Epidermal melanocyte (primary cell): ENCODE results near the gene P2RY4.
"Not testable (repeated sequence)": the region's sequence is repeated elsewhere in the genome, so short reads cannot be mapped to it uniquely, and the experiment has no call there.

Source experiments
- DNase-seq: peaks from one replicate; pipeline ENCODE4 v3.0.0; 2011; ENCODE audit warnings: low spot score; ENCODE audit not compliant: insufficient read length

The P2RY4 gene

DNA sequence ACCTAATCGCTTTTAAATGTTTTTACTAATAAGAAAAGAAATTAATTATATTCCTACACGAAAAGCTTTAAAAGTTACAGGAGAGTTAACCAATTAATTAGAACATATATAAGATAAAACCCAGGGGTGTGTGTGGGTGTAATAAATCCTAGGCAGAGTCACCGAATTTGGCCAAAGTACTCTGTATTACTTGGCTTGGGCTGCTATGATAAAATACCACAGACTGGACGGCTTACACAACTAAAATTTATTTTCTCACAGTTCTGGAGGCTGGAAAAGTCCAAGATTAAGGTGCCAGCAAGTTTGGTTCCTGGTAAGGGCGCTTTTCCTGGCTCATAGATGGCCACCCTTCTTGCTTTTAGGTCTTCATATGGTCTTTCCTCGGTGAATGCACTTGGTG is 15.1 kb downstream of the P2RY4 start:
- DNase-seq: no peak

DNA sequence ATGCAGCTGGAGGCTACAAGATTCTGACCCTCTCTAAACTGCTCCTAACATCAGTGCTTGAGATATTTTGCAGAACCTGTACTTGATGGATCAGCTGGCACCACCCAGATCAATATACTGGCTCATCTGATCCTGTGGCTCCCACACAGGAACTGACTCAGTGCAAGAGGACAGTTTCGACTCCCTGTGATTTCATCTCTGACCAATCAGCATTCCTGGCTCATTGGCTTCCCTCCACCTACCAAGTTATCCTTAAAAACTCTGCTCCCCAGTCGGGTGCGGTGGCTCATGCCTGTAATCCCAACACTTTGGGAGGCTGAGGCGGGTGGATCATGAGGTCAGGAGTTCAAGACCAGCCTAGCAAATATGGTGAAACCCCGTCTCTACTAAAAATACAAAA is 16.4 kb downstream of the P2RY4 start:
- not testable (repeated sequence) for DNase-seq

DNA sequence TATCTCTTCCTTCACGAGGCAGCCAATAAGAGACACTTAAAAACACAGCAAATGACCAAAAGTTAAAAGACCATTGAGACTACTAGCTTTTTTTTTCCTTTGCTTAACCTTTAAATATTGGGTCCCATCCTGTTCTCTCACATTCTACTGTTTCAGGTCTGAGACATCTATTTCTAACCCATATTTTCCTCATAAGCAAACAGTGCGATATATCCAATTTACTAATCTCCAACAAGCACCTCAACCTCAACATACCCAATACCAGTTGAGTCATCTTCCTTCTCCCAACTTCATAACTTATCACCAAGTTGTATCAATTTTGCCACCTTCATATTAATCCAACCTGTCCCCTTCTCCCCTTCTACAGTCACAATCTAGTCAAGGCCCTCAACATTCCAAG is 18.5 kb downstream of the P2RY4 start:
- no peak for DNase-seq

DNA sequence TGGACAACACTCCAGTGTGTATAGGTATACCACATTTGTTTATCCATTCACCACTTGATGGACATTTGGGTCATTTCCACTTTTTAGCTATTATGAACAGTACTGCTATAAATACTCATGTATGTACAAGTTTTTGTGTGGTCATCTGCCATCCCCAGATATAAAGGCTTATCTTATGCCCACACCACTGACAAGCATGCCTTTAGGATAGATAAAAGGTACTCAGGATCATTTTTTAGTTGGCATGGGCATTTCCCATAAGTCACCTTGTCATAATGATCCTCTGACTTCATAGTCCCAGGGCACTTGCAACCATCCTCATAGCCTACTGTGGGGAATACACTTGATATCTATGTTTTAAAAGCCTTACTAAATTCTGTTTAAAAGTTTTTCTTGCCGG is 19.3 kb downstream of the P2RY4 start:
- DNase-seq: no peak

DNA sequence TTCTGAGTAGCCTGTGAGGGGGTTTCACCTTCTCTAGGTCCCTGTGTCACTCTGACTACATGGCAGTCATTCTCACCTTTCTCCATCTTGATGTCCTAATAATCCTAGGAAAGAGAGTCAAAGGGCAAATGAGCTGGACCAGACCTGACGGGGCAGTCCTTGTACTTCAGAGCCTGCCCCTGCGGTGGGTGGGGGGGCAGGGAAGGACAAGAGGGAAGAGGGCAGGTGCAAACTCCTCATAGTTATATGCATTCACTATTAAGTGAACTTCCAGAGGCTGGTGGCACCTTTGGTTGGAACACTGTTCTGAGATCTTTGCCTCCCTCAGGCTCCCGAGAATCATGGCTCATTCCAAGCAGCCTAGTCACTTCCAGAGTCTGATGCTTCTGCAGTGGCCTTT is 25.6 kb downstream of the P2RY4 start, which contains the start of gene AWAT1:
TSS of gene AWAT1 (plus strand) at position 301 of the 400 bp plus-strand sequence. CDS start at position 342, 41 bp downstream.
- DNase-seq: no peak

DNA sequence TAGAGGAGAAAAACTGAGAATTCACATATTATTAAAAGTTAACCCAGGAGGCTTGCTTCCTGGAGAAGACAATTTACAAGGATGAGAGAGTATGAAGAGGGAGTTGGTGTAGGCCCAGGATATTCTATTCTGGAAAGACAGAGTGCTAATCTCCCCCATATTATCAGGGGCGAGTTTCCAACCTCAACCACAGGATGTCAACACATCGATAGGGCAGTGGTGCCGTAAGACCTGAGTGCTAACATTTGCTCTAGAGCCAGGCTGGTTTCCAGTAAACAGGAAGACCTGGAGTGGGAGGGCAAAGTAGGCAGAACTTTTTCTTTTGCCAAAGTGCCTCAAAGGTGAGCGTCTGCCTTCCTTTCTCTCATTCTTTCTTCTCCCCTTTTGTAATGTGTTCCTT is 28.3 kb downstream of the P2RY4 start:
- DNase-seq: no peak

DNA sequence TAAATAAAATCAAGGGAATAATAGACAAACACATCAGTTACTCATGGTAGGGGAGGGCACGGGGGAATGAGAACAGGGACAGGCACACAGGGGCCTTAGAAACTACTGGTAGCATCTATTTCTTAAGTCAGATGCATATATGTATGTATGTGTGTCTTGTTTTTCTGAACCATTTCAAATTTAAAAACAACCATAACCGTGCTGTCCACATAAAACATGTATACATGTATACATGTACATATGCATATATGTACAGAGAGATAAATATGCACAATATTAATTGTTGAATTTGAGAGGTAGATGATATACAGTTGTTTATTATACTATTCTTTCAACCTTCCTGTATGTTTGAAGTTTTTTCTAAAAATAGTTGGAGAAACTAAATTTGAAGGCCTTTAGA is 33.3 kb downstream of the P2RY4 start:
- no peak for DNase-seq

DNA sequence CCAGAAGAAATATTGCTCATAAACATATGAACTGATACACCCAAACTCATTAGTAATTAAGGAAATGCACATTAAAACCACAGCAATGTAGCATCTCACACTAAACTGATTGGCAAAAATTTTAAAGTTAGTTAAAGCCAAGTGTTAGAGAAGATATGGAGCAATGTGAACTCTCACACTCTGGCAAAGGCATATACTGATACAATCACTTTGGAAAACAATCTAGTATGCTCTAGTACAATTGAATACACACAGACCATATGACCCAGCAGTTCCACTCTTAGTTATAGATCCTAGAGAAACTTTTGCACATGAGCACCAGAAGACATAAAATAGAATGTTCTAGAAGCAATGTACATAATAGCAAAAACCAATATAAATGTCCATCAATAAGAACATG is 34.0 kb downstream of the P2RY4 start:
- DNase-seq: no peak

DNA sequence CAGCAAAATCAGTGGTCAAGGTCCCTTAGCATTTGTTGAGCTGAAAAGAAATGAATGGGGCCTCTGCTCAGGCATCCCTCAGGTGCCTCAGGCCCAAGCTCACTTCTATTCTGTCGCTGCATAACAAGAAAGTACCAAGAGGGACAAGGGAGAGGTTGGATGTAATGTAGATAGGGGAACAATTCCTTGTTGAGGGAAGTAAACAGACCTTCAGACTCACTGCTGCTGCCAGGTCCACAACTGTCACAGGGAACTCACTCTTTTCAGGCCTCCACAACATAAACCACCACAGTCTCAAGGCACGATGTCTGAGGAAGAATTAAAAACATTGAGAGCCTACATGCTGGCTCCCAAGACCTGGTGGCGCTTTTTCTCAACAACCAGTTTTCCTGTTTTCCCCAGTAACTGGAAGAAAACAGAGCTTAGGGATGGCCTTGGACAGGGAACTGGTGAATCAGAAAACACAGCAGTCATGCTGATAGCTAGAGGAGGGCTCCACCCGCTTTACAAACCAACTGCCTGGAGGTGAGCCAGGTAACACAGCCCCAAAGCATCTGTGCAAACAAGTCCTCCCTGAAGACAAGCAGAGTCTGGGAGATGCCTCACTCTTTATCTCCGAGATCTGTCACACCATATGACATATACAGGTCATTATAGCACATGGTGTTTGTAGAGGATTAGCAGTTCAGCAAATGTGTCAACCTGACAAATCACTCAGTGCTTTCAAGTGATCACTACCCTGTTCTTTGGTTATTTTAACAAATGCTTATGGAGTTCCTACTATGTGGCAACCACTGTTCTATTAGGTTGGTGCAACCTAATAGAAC is 39.9 kb downstream of the P2RY4 start:
- DNase-seq: no peak

DNA sequence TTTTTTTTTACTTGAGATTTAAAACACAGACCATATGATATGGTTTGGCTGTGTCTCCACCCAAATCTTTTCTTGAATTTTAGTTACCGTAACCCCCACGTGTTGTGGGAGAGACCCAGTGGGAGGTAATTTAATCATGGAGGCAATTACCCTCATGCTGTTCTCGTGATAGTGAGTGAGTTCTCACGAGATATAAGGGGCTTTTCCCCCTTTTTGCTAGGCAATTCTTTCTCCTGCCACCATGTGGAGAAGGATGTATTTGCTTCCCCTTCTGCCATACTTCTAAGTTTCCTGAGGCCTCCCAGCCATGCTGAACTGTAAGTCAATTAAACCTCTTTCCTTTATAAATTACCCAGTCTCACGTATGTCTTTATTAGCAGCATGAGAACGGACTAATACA is 50.4 kb downstream of the P2RY4 start:
- not testable (repeated sequence) for DNase-seq

DNA sequence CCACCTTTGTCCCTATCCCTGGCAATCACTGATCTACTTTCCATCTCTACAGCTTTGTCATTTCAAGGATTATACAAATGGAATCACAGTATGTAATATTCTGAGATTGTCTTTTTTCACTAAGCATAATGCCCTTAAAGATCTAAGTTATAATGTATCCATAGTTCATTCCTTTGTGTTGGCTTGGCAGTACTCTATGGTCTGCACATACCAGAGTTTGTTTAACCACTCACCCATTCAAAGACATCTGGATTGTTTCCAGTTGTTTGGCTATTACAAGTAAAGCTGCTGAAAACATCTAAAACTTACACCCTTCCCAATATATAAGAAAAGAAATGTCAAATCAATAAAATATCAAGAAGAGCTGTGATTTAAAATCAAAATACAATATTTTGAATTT is 51.5 kb downstream of the P2RY4 start:
- no peak for DNase-seq
